Sigmoid colon (tissue), 4 donors: ENCODE measurements around the gene RNF157.

ENCODE experiments used
- CTCF ChIP-seq, 4 experiments: fragments of 450-650 bp in 3 of 4; fragments of 200-600 bp in 1 of 4; IDR thresholded peaks; one replicate each; pipeline ENCODE4 v1.5.1; 2016 to 2019; ENCODE audit warnings: antibody characterized with exemption in 4 of 4, mild to moderate bottlenecking in 3 of 4, moderate library complexity in 2 of 4
- EP300 ChIP-seq, 4 donors: sonication (generic); formaldehyde crosslinking; IDR thresholded peaks; one replicate each; pipeline ENCODE4 v1.6.1; 2017; ENCODE audit warnings: antibody characterized with exemption in 4 of 4
- POLR2A ChIP-seq, 2 donors: fragments of 450-650 bp; IDR thresholded peaks; one replicate each; pipeline ENCODE4 v1.6.1; 2016; ENCODE audit warnings: antibody characterized with exemption in 2 of 2, mild to moderate bottlenecking in 2 of 2, moderate library complexity in 2 of 2
- POLR2AphosphoS5 ChIP-seq, 4 donors: sonication (generic); formaldehyde crosslinking; IDR thresholded peaks; one replicate each; pipeline ENCODE4 v1.6.1; 2017; ENCODE audit warnings: antibody characterized with exemption in 4 of 4

GRCh38 chr17:76276069-76276431, 35.8 kb upstream of the RNF157 start:
- TF ChIP-seq CTCF (IDR thresholded peaks at IDR 0.05), result no peak
- TF ChIP-seq POLR2A (IDR thresholded peaks at IDR 0.05), result no peak
- no peak for TF ChIP-seq POLR2AphosphoS5 (IDR thresholded peaks at IDR 0.05)
- no peak for TF ChIP-seq EP300 (IDR thresholded peaks at IDR 0.05)
